ENCODE measurements around the gene FAM181B.
A peak's percentile ranks its signal among the peaks of the same experiment; 100 is the strongest.
"Not testable (repeated sequence)": the region's sequence is repeated elsewhere in the genome, so short reads cannot be mapped to it uniquely, and the experiment has no call there.

FAM181B gene

GRCh38 chr11:82732348-82732733 lies 1.3 kb downstream of the FAM181B start:
- DNase-seq, result no peak

- DNase-seq, result no peak
Measured at GRCh38 chr11:82731691-82732277, 1.9 kb downstream of the FAM181B start.

GRCh38 chr11:82730754-82731153 lies 2.9 kb downstream of the FAM181B start:
- DNase-seq, result no peak

- DNase-seq, result no peak
Measured at GRCh38 chr11:82730286-82730685, 3.4 kb downstream of the FAM181B start.

GRCh38 chr11:82724026-82724425 lies 9.6 kb downstream of the FAM181B start:
- no peak for DNase-seq

GRCh38 chr11:82722231-82722630 lies 11.4 kb downstream of the FAM181B start:
- no peak for DNase-seq

GRCh38 chr11:82720267-82721065 lies 13.2 kb downstream of the FAM181B start:
- no peak for DNase-seq

- DNase-seq, result no peak
Measured at GRCh38 chr11:82719361-82720105, 14.1 kb downstream of the FAM181B start.

- DNase-seq, result no peak
Measured at GRCh38 chr11:82718821-82719220, 14.8 kb downstream of the FAM181B start.

- peak; percentile 18 for DNase-seq
Measured at GRCh38 chr11:82718307-82718706, 15.4 kb downstream of the FAM181B start.

- no peak for DNase-seq
Measured at GRCh38 chr11:82714346-82715174, 19.1 kb downstream of the FAM181B start.

- no peak for DNase-seq
Measured at GRCh38 chr11:82711648-82712047, 22.0 kb downstream of the FAM181B start.

- DNase-seq, result no peak
Measured at GRCh38 chr11:82703796-82704195, 29.9 kb downstream of the FAM181B start.

- no peak for DNase-seq
Measured at GRCh38 chr11:82703226-82703625, 30.4 kb downstream of the FAM181B start.

- DNase-seq, result no peak
Measured at GRCh38 chr11:82701847-82702520, 31.7 kb downstream of the FAM181B start.

GRCh38 chr11:82698576-82699352 lies 34.9 kb downstream of the FAM181B start:
- no peak for DNase-seq

GRCh38 chr11:82692981-82693380 lies 40.7 kb downstream of the FAM181B start:
- DNase-seq, result no peak

- not testable (repeated sequence) for DNase-seq
Measured at GRCh38 chr11:82689347-82689746, 44.3 kb downstream of the FAM181B start.

GRCh38 chr11:82686211-82686610 lies 47.5 kb downstream of the FAM181B start:
- no peak for DNase-seq

GRCh38 chr11:82683029-82683428 lies 50.6 kb downstream of the FAM181B start:
- DNase-seq, result no peak

GRCh38 chr11:82682003-82682751 lies 51.5 kb downstream of the FAM181B start:
- DNase-seq, result peak; percentile 49
